Loucy (cell line): ENCODE measurements around the gene MIPEP.

ENCODE experiments used
- H2AFZ ChIP-seq: fragments of 200-600 bp; sonication (generic); 2 replicates; pipeline ENCODE4 v1.6.0; 2016; ENCODE audit warnings: antibody characterized with exemption, mild to moderate bottlenecking, low read length, moderate library complexity
- H3F3A ChIP-seq: fragments of 200-600 bp; 2 replicates; pipeline ENCODE4 v1.6.0; 2016; ENCODE audit warnings: antibody characterized with exemption, low read depth, mild to moderate bottlenecking
- H3K27me3 ChIP-seq: fragments of 200-600 bp; sonication (generic); 2 replicates; pipeline ENCODE4 v1.6.1; 2014; ENCODE audit warnings: low read length, mild to moderate bottlenecking; ENCODE audit not compliant: insufficient read depth, poor library complexity, severe bottlenecking
- H3K36me3 ChIP-seq: fragments of 200-600 bp; sonication (generic); 2 replicates; pipeline ENCODE4 v1.6.1; 2016; ENCODE audit warnings: low read length; ENCODE audit not compliant: insufficient read depth
- H3K4me1 ChIP-seq: fragments of 200-600 bp; sonication (generic); 2 replicates; pipeline ENCODE4 v1.5.1; 2014; ENCODE audit warnings: low read length, mild to moderate bottlenecking; ENCODE audit not compliant: insufficient read depth, poor library complexity, severe bottlenecking
- H3K4me2 ChIP-seq: fragments of 200-600 bp; sonication (generic); 2 replicates; pipeline ENCODE4 v1.6.0; 2014; ENCODE audit warnings: antibody characterized with exemption, low read length, low read depth, mild to moderate bottlenecking; ENCODE audit not compliant: poor library complexity, severe bottlenecking
- H3K4me3 ChIP-seq: fragments of 200-600 bp; sonication (generic); 2 replicates; pipeline ENCODE4 v1.5.1; 2014; ENCODE audit warnings: low read length, mild to moderate bottlenecking, mixed read lengths; ENCODE audit not compliant: poor library complexity, severe bottlenecking
- H3K79me2 ChIP-seq: fragments of 200-600 bp; sonication (generic); 2 replicates; pipeline ENCODE4 v1.6.1; 2014; ENCODE audit warnings: low read length; ENCODE audit not compliant: insufficient read depth
- H3K9ac ChIP-seq: fragments of 200-600 bp; sonication (generic); 2 replicates; pipeline ENCODE4 v1.6.0; 2014; ENCODE audit warnings: mild to moderate bottlenecking, low read depth, low read length, moderate library complexity; ENCODE audit not compliant: poor library complexity, severe bottlenecking
- H3K9me2 ChIP-seq: fragments of 200-600 bp; sonication (generic); replicated peaks from 2 replicates; pipeline ENCODE4 v1.6.1; 2016; ENCODE audit warnings: low read depth, low read length, mixed read lengths
- H3K9me3 ChIP-seq: fragments of 200-600 bp; sonication (generic); 2 replicates; pipeline ENCODE4 v1.6.1; 2014; ENCODE audit warnings: mild to moderate bottlenecking, antibody characterized with exemption, low read length, low read depth; ENCODE audit not compliant: insufficient read depth
- H4K20me1 ChIP-seq: fragments of 200-600 bp; sonication (generic); 2 replicates; pipeline ENCODE4 v1.6.0; 2014; ENCODE audit warnings: antibody characterized with exemption, low read length, mild to moderate bottlenecking; ENCODE audit not compliant: insufficient read depth, poor library complexity, severe bottlenecking
- EZH2phosphoT487 ChIP-seq: fragments of 200-600 bp; IDR thresholded peaks from 2 replicates; pipeline ENCODE4 v1.6.1; 2018; ENCODE audit warnings: antibody characterized with exemption, mild to moderate bottlenecking, moderate library complexity, borderline replicate concordance
- TF ChIP-seq, protein P1 (sequence below): fragments of 200-600 bp; sonication (generic); conservative IDR thresholded peaks from 2 replicates; pipeline ENCODE4 v1.5.1; 2014; ENCODE audit warnings: mild to moderate bottlenecking, antibody characterized with exemption, low read length

MIPEP gene

GRCh38 chr13:23767838-23768237, 121.4 kb downstream of the MIPEP start:
- TF ChIP-seq, protein P1, sequence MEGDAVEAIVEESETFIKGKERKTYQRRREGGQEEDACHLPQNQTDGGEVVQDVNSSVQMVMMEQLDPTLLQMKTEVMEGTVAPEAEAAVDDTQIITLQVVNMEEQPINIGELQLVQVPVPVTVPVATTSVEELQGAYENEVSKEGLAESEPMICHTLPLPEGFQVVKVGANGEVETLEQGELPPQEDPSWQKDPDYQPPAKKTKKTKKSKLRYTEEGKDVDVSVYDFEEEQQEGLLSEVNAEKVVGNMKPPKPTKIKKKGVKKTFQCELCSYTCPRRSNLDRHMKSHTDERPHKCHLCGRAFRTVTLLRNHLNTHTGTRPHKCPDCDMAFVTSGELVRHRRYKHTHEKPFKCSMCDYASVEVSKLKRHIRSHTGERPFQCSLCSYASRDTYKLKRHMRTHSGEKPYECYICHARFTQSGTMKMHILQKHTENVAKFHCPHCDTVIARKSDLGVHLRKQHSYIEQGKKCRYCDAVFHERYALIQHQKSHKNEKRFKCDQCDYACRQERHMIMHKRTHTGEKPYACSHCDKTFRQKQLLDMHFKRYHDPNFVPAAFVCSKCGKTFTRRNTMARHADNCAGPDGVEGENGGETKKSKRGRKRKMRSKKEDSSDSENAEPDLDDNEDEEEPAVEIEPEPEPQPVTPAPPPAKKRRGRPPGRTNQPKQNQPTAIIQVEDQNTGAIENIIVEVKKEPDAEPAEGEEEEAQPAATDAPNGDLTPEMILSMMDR: no peak
- no peak for TF ChIP-seq EZH2phosphoT487
- H3K4me2 ChIP-seq: no peak overlapping the region
- H3K4me1 ChIP-seq: peaks cover 42% of the 10 kb centered on the region
- no peak overlapping the region for H3K9ac ChIP-seq
- no peaks in the 10 kb centered on the region for H3F3A ChIP-seq
- H4K20me1 ChIP-seq: no peaks in the 10 kb centered on the region
- H3K9me2 ChIP-seq: no peaks in the 10 kb centered on the region
- H3K4me3 ChIP-seq: no peak overlapping the region
- no peak overlapping the region for H2AFZ ChIP-seq
- no peaks in the 10 kb centered on the region for H3K27me3 ChIP-seq
- H3K79me2 ChIP-seq: no peaks in the 10 kb centered on the region
- H3K36me3 ChIP-seq: no peaks in the 10 kb centered on the region
- no peaks in the 10 kb centered on the region for H3K9me3 ChIP-seq

DNA sequence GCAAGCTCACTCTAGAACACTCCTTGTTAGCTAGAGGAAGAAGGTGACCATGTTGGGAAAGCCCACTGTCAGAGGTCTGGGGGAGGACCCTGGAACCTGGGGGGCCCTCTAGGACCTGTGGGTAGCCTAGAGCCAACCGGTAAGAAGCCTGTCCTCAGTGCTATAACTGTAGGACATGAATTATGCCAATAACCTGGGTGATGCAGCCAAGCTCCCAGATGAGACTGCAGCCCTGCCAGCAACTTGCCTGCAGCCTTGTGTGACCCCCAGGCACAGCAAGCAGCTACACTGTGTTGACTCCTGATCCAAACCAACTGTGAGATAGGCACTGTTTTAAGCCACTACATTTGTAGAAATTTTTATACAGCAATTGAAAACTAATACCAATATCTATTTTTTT, 122.3 kb downstream of the MIPEP start:
- H3K79me2 ChIP-seq: no peaks in the 10 kb centered on the region

GRCh38 chr13:23766283-23766682, 122.9 kb downstream of the MIPEP start:
- no peaks in the 10 kb centered on the region for H4K20me1 ChIP-seq
- no peaks in the 10 kb centered on the region for H3K79me2 ChIP-seq
- no peaks in the 10 kb centered on the region for H3K9me3 ChIP-seq
- H3K36me3 ChIP-seq: no peaks in the 10 kb centered on the region
- TF ChIP-seq, protein P1: no peak
- TF ChIP-seq EZH2phosphoT487: no peak
- peak overlapping the region; percentile 22 for H3K4me2 ChIP-seq
- no peak overlapping the region for H3K4me3 ChIP-seq
- no peaks in the 10 kb centered on the region for H3K27me3 ChIP-seq
- H2AFZ ChIP-seq: 0 out of 2 replicates have a peak overlapping the region, but pooled peaks have one; percentile 9
- no peak overlapping the region for H3K9ac ChIP-seq
- no peaks in the 10 kb centered on the region for H3K9me2 ChIP-seq
- H3F3A ChIP-seq: no peaks in the 10 kb centered on the region
- H3K4me1 ChIP-seq: peaks cover 38% of the 10 kb centered on the region

More for the DNA sequence above, 122.3 kb downstream of the MIPEP start:
- H3K4me2 ChIP-seq: peak overlapping the region; percentile 22
- peaks cover 43% of the 10 kb centered on the region for H3K4me1 ChIP-seq
- TF ChIP-seq, protein P1: no peak
- no peak for TF ChIP-seq EZH2phosphoT487
- no peaks in the 10 kb centered on the region for H3K36me3 ChIP-seq
- H3K27me3 ChIP-seq: no peaks in the 10 kb centered on the region
- H3F3A ChIP-seq: no peaks in the 10 kb centered on the region
- H3K9ac ChIP-seq: no peak overlapping the region
- H2AFZ ChIP-seq: no peak overlapping the region
- no peaks in the 10 kb centered on the region for H4K20me1 ChIP-seq
- H3K9me2 ChIP-seq: no peaks in the 10 kb centered on the region
- no peak overlapping the region for H3K4me3 ChIP-seq
- H3K9me3 ChIP-seq: no peaks in the 10 kb centered on the region
